ENCODE measurements around the gene OR4A47.
"Not testable (repeated sequence)": the region's sequence is repeated elsewhere in the genome, so short reads cannot be mapped to it uniquely, and the experiment has no call there.

The OR4A47 gene, protein sequence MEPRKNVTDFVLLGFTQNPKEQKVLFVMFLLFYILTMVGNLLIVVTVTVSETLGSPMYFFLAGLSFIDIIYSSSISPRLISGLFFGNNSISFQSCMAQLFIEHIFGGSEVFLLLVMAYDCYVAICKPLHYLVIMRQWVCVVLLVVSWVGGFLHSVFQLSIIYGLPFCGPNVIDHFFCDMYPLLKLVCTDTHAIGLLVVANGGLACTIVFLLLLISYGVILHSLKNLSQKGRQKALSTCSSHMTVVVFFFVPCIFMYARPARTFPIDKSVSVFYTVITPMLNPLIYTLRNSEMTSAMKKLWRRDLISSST

GRCh38 chr11:48488493-48488892 is at the start of gene OR4A47:
TSS of gene OR4A47 (plus strand) at chr11:48488793. CDS start at chr11:48488793, 0 bp downstream.
- DNase-seq (ENCODE audit: low spot score), result not testable (repeated sequence)

DNA sequence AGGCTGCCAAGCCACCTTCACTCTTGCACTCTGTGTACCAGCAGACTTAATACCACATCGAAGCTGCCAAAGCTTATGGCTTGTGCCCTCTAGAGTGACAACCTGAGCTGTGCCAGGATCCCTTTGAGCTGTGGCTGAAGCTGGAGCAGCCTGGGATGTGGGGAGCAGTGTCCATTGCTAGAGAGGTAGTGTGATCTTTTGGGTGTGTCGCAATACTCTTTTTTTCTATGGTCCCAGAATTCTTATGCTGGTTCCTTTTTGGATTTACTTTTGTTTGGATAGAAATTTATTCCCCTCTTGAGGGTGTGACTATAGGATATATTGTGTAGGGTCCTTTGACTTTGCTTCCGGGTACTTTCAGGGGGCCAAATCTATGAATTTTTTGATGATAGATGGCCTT is 32.7 kb upstream of the OR4A47 start:
- not testable (repeated sequence) for DNase-seq (ENCODE audit: low spot score)

DNA sequence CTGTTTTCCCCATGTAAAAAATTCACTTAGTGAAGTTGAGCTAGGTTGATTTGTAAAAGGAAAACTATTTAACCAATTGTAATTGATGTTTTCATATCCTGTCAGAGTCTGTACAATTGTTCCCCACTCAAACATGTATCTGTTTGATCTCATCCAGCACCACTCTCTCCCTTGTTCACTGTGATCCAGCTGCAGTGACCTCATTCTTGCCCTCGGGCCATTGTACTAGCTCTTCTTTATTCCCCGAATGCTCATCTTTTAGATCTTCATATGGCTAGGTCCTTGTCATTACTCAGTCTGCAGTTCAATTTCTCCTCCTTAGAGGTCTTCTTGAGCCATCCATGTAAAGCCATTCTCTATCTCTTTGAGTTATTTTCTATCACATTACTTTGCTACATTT is 14.6 kb upstream of the OR4A47 start:
- not testable (repeated sequence) for DNase-seq (ENCODE audit: low spot score)

GRCh38 chr11:48474703-48475102 is 13.9 kb upstream of the OR4A47 start:
- DNase-seq (ENCODE audit: low spot score), result not testable (repeated sequence)

DNA sequence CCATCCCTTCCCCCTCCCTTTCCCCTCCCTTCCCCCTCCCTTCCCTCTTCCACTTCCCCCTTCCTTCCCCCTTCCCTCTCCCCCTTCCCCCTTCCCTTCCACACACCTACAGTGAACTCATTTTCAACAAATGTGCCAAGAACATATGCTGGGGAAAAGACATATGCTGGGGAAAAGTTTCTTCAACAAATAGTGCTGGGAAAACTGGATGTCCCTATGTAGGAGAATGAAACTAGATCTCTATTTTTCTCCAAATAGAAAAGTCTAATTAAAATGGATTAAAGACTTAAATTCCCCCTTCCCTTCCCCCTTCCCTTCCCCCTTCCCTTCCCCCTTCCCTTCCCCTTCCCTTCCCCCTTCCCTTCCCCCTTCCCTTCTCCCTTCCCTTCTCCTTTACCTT is 17.6 kb downstream of the OR4A47 start:
- not testable (repeated sequence) for DNase-seq (ENCODE audit: low spot score)

GRCh38 chr11:48538991-48539390 is 50.4 kb downstream of the OR4A47 start:
- no peak for TF ChIP-seq CTCF (IDR thresholded peaks at IDR 0.05; ENCODE audit: extremely low read depth, missing control alignments)

More at GRCh38 chr11:48538991-48539390, 50.4 kb downstream of the OR4A47 start:
- no peak for DNase-seq (ENCODE audit: low spot score)
